SK-N-SH treated with all-trans-retinoic acid at 6 μM for 48 hours (cell line): Measurements from ENCODE around the gene HPS5.
"Not testable (repeated sequence)": the region's sequence is repeated elsewhere in the genome, so short reads cannot be mapped to it uniquely, and the experiment has no call there.

ENCODE experiments used
- CREB5 ChIP-seq: fragments of 250-450 bp; sonication (Bioruptor Pico); IDR thresholded peaks from 2 replicates; pipeline ENCODE4 v1.5.1; 2020; ENCODE audit warnings: low read depth, mild to moderate bottlenecking, moderate library complexity
- ESRRG ChIP-seq: fragments of 250-450 bp; sonication (Bioruptor Pico); IDR thresholded peaks from 2 replicates; pipeline ENCODE4 v1.6.1; 2021; ENCODE audit warnings: mild to moderate bottlenecking
- GLIS3 ChIP-seq: fragments of 250-450 bp; sonication (Bioruptor Pico); IDR thresholded peaks from 2 replicates; pipeline ENCODE4 v1.5.0; 2020; ENCODE audit warnings: mild to moderate bottlenecking, moderate library complexity
- OSR1 ChIP-seq: fragments of 250-450 bp; sonication (Bioruptor Pico); IDR thresholded peaks from 2 replicates; pipeline ENCODE4 v1.8.0; 2022; ENCODE audit warnings: moderate library complexity, mild to moderate bottlenecking, inconsistent platforms
- RARB ChIP-seq: fragments of 250-450 bp; sonication (Bioruptor Pico); IDR thresholded peaks from 2 replicates; pipeline ENCODE4 v1.8.0; 2021; ENCODE audit warnings: mild to moderate bottlenecking, moderate library complexity
- TOX ChIP-seq: fragments of 250-450 bp; sonication (Bioruptor Pico); IDR thresholded peaks from 2 replicates; pipeline ENCODE4 v1.8.0; 2021; ENCODE audit warnings: mild to moderate bottlenecking, moderate library complexity, borderline replicate concordance
- TSHZ2 ChIP-seq: fragments of 250-450 bp; sonication (Bioruptor Pico); IDR thresholded peaks from 2 replicates; pipeline ENCODE4 v1.5.0; 2020; ENCODE audit warnings: mild to moderate bottlenecking, moderate library complexity
- ZC3H10 ChIP-seq: fragments of 250-450 bp; sonication (Bioruptor Pico); IDR thresholded peaks from 2 replicates; pipeline ENCODE4 v1.5.1; 2021; ENCODE audit warnings: mild to moderate bottlenecking, moderate library complexity
- ZFP3 ChIP-seq: fragments of 250-450 bp; sonication (Bioruptor Pico); IDR thresholded peaks from 2 replicates; pipeline ENCODE4 v1.5.0; 2020; ENCODE audit warnings: mild to moderate bottlenecking, moderate library complexity
- ZFP30 ChIP-seq: fragments of 450-650 bp; formaldehyde crosslinking; IDR thresholded peaks from 2 replicates; pipeline ENCODE4 v1.5.0; 2022; ENCODE audit warnings: mild to moderate bottlenecking, moderate library complexity
- ZNF565 ChIP-seq: fragments of 450-650 bp; formaldehyde crosslinking; conservative IDR thresholded peaks from 2 replicates; pipeline ENCODE4 v1.5.0; 2020; ENCODE audit warnings: low read depth, mild to moderate bottlenecking, moderate library complexity
- ZNF70 ChIP-seq: fragments of 450-650 bp; formaldehyde crosslinking; IDR thresholded peaks from 2 replicates; pipeline ENCODE4 v1.5.0; 2020; ENCODE audit warnings: mild to moderate bottlenecking, moderate library complexity

- not testable (repeated sequence) for TF ChIP-seq ZFP3 (CRISPR knock-in tag); ZC3H10 (CRISPR knock-in tag); ZNF70 (CRISPR knock-in tag); ZNF565 (CRISPR knock-in tag); ZFP30; ESRRG; CREB5 (CRISPR knock-in tag); OSR1 (CRISPR knock-in tag); TOX; TSHZ2 (CRISPR knock-in tag); GLIS3 (CRISPR knock-in tag); RARB
Measured at GRCh38 chr11:18246379-18247190, 75.4 kb downstream of the HPS5 start.
